Measurements from ENCODE around the gene MYL7. TPM values are rescaled to one million over a fixed set of nuclear protein-coding genes. Genes with fewer than 3 reads are reported as not detected.
A peak's percentile ranks its signal among the peaks of the same experiment; 100 is the strongest.

MYL7 gene
- total and polyA plus RNA-seq, 2 of the 4 experiments (the other 2 are of a cell fraction): 0.24 TPM; not detected in 1

GRCh38 chr7:44128721-44129582 is 12.2 kb downstream of the MYL7 start:
- BruUV-seq (replicated peaks): no TSS peak

More at GRCh38 chr7:44128721-44129582, 12.2 kb downstream of the MYL7 start:
- Histone ChIP-seq H3K9ac (ENCODE audit: low read depth, low read length) (no peak overlapping the region), H3K14ac (replicated peaks; ENCODE audit: low read depth, low read length) (no peak overlapping the region), H3K56ac (ENCODE audit: extremely low read depth, insufficient read depth, low read length) (no peak overlapping the region), H4K5ac (ENCODE audit: low read depth, low read length) (no peak overlapping the region), H4K8ac (ENCODE audit: low read depth in 2 of 2, low read length in 2 of 2) (no peak overlapping the region), H2AK9ac (replicated peaks; ENCODE audit: low read depth, low read length, poor library complexity) (no peak overlapping the region), H2AFZ (replicated peaks; ENCODE audit: low read length, poor library complexity) (peak overlapping the region; percentile 5), H4K91ac (ENCODE audit: insufficient read depth, low read depth, low read length) (no peak overlapping the region), H3K9me3 (ENCODE audit: control insufficient read depth, insufficient read depth, low read length) (peaks cover 4% of the 10 kb centered on the region), H3K4me2 (ENCODE audit: low read depth, low read length) (no peak overlapping the region), H2BK20ac (ENCODE audit: low read depth, low read length) (no peak overlapping the region), H3K79me1 (ENCODE audit: low read depth in 1 of 2, low read length in 2 of 2) (peaks cover 0 to 2% of the 10 kb centered on the region in 2 experiments; a peak in 1 of 4 replicates), H3K4me3 (ENCODE audit: insufficient read depth, low read depth, low read length) (no peak overlapping the region), H2BK120ac (ENCODE audit: low read depth, low read length) (no peak overlapping the region), H2BK15ac (ENCODE audit: low read depth, low read length) (no peak overlapping the region), H3K4ac (ENCODE audit: low read depth, low read length) (no peak overlapping the region), H3K27ac (ENCODE audit: insufficient read depth, low read length) (no peak overlapping the region), H3K36me3 (ENCODE audit: control insufficient read depth, insufficient read depth, low read length) (no peaks in the 10 kb centered on the region), H2AK5ac (ENCODE audit: low read depth, low read length) (no peak overlapping the region), H3K18ac (ENCODE audit: low read depth, low read length) (no peak overlapping the region), H2BK5ac (ENCODE audit: low read depth, low read length, poor library complexity, severe bottlenecking) (no peak overlapping the region), H3K23ac (ENCODE audit: low read depth, low read length) (no peak overlapping the region), H3K9me1 (ENCODE audit: insufficient read depth, low read length) (peaks cover 3% of the 10 kb centered on the region; the same call in 1 of the 2 replicates), H3K4me1 (ENCODE audit: control insufficient read depth, insufficient read depth, low read length) (peaks cover 10% of the 10 kb centered on the region), H4K20me1 (ENCODE audit: insufficient read depth, low read length) (no peaks in the 10 kb centered on the region), H3K27me3 (ENCODE audit: control insufficient read depth, insufficient read depth, low read length) (no peaks in the 10 kb centered on the region)
- ChIA-PET POLR2A (ENCODE audit: unreplicated experiment) (no interaction called here), CTCF (no interaction called here)
- 58% methylated on average over 3 of the region's 6 CpGs; no CpG with 5 or more reads in 1 of the 2 experiments for WGBS, 2 experiments (ENCODE audit: extremely low coverage in 2 of 2, insufficient read length in 1 of 2)
- intact Hi-C loops (cut with micrococcal nuclease) (no loop called here), in situ Hi-C loops (cut with MboI; ENCODE audit: low sequenced_read_pairs) (loop anchor here (10.0 kb wide), 1 partner anchor 66 kb away; no protein-coding TSS in a partner anchor), dilution Hi-C loops (cut with HindIII; ENCODE audit: low sequenced_read_pairs, unreplicated experiment) (no loop called here)
- DNase-seq (no peak), ATAC-seq (ENCODE audit: low read depth) (no peak)
- TF ChIP-seq, protein P1, sequence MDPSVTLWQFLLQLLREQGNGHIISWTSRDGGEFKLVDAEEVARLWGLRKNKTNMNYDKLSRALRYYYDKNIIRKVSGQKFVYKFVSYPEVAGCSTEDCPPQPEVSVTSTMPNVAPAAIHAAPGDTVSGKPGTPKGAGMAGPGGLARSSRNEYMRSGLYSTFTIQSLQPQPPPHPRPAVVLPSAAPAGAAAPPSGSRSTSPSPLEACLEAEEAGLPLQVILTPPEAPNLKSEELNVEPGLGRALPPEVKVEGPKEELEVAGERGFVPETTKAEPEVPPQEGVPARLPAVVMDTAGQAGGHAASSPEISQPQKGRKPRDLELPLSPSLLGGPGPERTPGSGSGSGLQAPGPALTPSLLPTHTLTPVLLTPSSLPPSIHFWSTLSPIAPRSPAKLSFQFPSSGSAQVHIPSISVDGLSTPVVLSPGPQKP (IDR thresholded peaks at IDR 0.05; ENCODE audit: borderline replicate concordance, low read depth, low read length): no peak
- no peak for TF ChIP-seq MXI1 (IDR thresholded peaks at IDR 0.05; ENCODE audit: borderline replicate concordance, low read depth, low read length)
- TF ChIP-seq RCOR1 (IDR thresholded peaks at IDR 0.05; ENCODE audit: insufficient replicate concordance, low read length): no peak
